Keratinocyte (primary cell): ENCODE results near the gene KLHL14. TPM values are rescaled to one million over a fixed set of nuclear protein-coding genes. Genes with fewer than 3 reads are reported as not detected.

ENCODE experiments used
- DNase-seq: peaks from one replicate; pipeline ENCODE4 v3.0.0-alpha.2; 2011; ENCODE audit warnings: low read depth, missing footprints, low spot score
- FAIRE-seq: peaks from 2 replicates; lab custom pipeline; 2011; peaks lifted over from hg19 to GRCh38; lab: Jason Lieb, UNC
- H2AFZ ChIP-seq: 2 replicates; pipeline ENCODE4 v1.6.0; 2012; ENCODE audit warnings: low read length, control low read depth, inconsistent platforms; ENCODE audit not compliant: control insufficient read depth
- H3K27ac ChIP-seq: 2 replicates; pipeline ENCODE4 v1.5.1; 2011; ENCODE audit warnings: low read length; ENCODE audit not compliant: control insufficient read depth, insufficient read depth
- H3K27me3 ChIP-seq: 3 replicates; pipeline ENCODE4 v1.6.0; 2011; ENCODE audit warnings: low read length; ENCODE audit not compliant: control insufficient read depth, insufficient read depth; ENCODE audit errors: extremely low read depth
- H3K36me3 ChIP-seq, 2 experiments: 2 replicates in 1 of 2; 3 replicates in 1 of 2; pipeline ENCODE4 v1.5.1; 2011; ENCODE audit warnings: low read length in 2 of 2, mild to moderate bottlenecking in 1 of 2; ENCODE audit not compliant: control insufficient read depth in 2 of 2, insufficient read depth in 2 of 2; ENCODE audit errors: extremely low read depth in 1 of 2
- H3K4me1 ChIP-seq: 3 replicates; pipeline ENCODE4 v1.5.1; 2011; ENCODE audit warnings: low read length; ENCODE audit not compliant: control insufficient read depth, insufficient read depth; ENCODE audit errors: extremely low read depth
- H3K4me2 ChIP-seq: 3 replicates; pipeline ENCODE4 v1.6.0; 2011; ENCODE audit warnings: low read depth, low read length; ENCODE audit not compliant: control insufficient read depth, insufficient read depth; ENCODE audit errors: extremely low read depth
- H3K4me3 ChIP-seq, 3 experiments: fragments of 200-600 bp in 1 of 3; sonication (generic) in 1 of 3; 2 replicates in 2 of 3; 3 replicates in 1 of 3; pipeline ENCODE4 v1.5.1; 2011 to 2016; ENCODE audit warnings: low read length in 3 of 3, mild to moderate bottlenecking in 3 of 3, control low read depth in 2 of 3, inconsistent platforms in 1 of 3, low read depth in 1 of 3, mixed read lengths in 1 of 3, mixed run types in 1 of 3, moderate library complexity in 1 of 3; ENCODE audit not compliant: control insufficient read depth in 2 of 3, insufficient read depth in 2 of 3; ENCODE audit errors: extremely low read depth in 1 of 3
- H3K79me2 ChIP-seq: 2 replicates; pipeline ENCODE4 v1.6.0; 2012; ENCODE audit warnings: low read length; ENCODE audit not compliant: control insufficient read depth, insufficient read depth
- H3K9ac ChIP-seq: 3 replicates; pipeline ENCODE4 v1.6.0; 2011; ENCODE audit warnings: low read length; ENCODE audit not compliant: control insufficient read depth, insufficient read depth; ENCODE audit errors: extremely low read depth
- H3K9me1 ChIP-seq: 3 replicates; pipeline ENCODE4 v1.6.0; 2011; ENCODE audit warnings: low read length; ENCODE audit not compliant: control insufficient read depth, insufficient read depth; ENCODE audit errors: extremely low read depth
- H3K9me3 ChIP-seq: 2 replicates; pipeline ENCODE4 v1.5.1; 2012; ENCODE audit warnings: low read depth, low read length; ENCODE audit not compliant: control insufficient read depth
- H4K20me1 ChIP-seq: 3 replicates; pipeline ENCODE4 v1.6.0; 2011; ENCODE audit warnings: low read length; ENCODE audit not compliant: control insufficient read depth, insufficient read depth; ENCODE audit errors: extremely low read depth
- EZH2 ChIP-seq: IDR thresholded peaks from one replicate; pipeline ENCODE4 v1.6.1; 2012; ENCODE audit warnings: inconsistent platforms, mild to moderate bottlenecking, low read length, moderate library complexity
- dilution Hi-C: fragments of 300-500 bp; cut with MboI; formaldehyde crosslinking; loops from one replicate; pipeline ENCODE4 v1.7.0; 2020; ENCODE audit warnings: low sequenced_read_pairs; ENCODE audit not compliant: extremely low pct_ligation_motif_present
- polyA plus RNA-seq, 5 experiments: library from polyadenylated mRNA; depleted of rRNA in 3 of 5; stranded (reverse) in 3 of 5; stranded (forward) in 1 of 5; unstranded in 1 of 5; fragments of >200 nt; gene quantifications; 1 replicate in 1 of 5; 2 replicates in 3 of 5; 3 replicates in 1 of 5; pipeline versions ENCODE4 v1.2.1 to v1.2.3, GENCODE V29; 2011 to 2012; ENCODE audit warnings: missing spikeins in 2 of 5, low read depth in 1 of 5, low replicate concordance in 1 of 5
- TF ChIP-seq, protein P1 (sequence below), 3 experiments: IDR thresholded peaks in 1 of 3; conservative IDR thresholded peaks in 1 of 3; optimal IDR thresholded peaks in 1 of 3; 2 replicates in 2 of 3; 3 replicates in 1 of 3; pipeline versions ENCODE3 to v1.5.1; 2011; ENCODE audit warnings: low read length in 3 of 3, mild to moderate bottlenecking in 3 of 3, moderate library complexity in 2 of 3, control low read depth in 1 of 3, inconsistent platforms in 1 of 3; ENCODE audit not compliant: insufficient read depth in 2 of 3; ENCODE audit errors: extremely low read depth in 1 of 3

Gene KLHL14
- polyA plus RNA-seq, 1 donor (not counting 4 experiments of a cell fraction or from before 2014, with no cell fraction given), result not detected

DNA sequence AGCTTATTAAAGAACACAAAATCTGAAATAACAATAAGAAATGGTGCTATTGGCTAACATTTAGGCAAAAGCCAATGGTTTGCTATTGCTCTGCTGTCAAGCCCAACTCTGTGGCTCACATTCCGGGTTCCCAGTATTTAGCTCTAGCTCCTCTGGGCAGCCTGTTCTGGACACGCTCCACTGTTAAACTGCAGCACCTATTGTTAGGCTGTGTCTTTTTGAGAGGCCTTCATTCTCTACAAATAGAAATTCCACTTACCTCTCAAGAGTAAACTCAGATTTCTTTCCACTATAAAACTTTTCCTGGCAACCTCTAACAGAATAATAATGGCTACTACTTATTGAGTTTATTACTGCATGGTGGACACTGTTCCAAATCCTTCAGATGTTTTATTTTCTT lies 3.7 kb upstream of the KLHL14 start:
- no peaks in the 10 kb centered on the region for H4K20me1 ChIP-seq
- H3K9me3 ChIP-seq, result no peaks in the 10 kb centered on the region
- no peak overlapping the region for H3K9ac ChIP-seq
- no peak for TF ChIP-seq EZH2
- TF ChIP-seq, protein P1, sequence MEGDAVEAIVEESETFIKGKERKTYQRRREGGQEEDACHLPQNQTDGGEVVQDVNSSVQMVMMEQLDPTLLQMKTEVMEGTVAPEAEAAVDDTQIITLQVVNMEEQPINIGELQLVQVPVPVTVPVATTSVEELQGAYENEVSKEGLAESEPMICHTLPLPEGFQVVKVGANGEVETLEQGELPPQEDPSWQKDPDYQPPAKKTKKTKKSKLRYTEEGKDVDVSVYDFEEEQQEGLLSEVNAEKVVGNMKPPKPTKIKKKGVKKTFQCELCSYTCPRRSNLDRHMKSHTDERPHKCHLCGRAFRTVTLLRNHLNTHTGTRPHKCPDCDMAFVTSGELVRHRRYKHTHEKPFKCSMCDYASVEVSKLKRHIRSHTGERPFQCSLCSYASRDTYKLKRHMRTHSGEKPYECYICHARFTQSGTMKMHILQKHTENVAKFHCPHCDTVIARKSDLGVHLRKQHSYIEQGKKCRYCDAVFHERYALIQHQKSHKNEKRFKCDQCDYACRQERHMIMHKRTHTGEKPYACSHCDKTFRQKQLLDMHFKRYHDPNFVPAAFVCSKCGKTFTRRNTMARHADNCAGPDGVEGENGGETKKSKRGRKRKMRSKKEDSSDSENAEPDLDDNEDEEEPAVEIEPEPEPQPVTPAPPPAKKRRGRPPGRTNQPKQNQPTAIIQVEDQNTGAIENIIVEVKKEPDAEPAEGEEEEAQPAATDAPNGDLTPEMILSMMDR (optimal IDR thresholded peaks at IDR 0.05 in 1 of 3, IDR thresholded peaks at IDR 0.05 in 1 of 3, conservative IDR thresholded peaks at IDR 0.05 in 1 of 3; ENCODE audit: extremely low read depth in 1 of 3, insufficient read depth in 2 of 3, low read length in 3 of 3), result no peak
- no peaks in the 10 kb centered on the region for H3K9me1 ChIP-seq
- H3K4me1 ChIP-seq, result no peaks in the 10 kb centered on the region
- FAIRE-seq (no peak), DNase-seq (no peak)
- dilution Hi-C loops, result no loop called here
- no peaks in the 10 kb centered on the region for H3K79me2 ChIP-seq
- H2AFZ ChIP-seq, result no peak overlapping the region
- H3K4me2 ChIP-seq, result no peak overlapping the region
- no peak overlapping the region for H3K4me3 ChIP-seq
- H3K27ac ChIP-seq, result no peak overlapping the region
- H3K36me3 ChIP-seq, result no peaks in the 10 kb centered on the region
- H3K27me3 ChIP-seq, result peaks cover 26% of the 10 kb centered on the region

DNA sequence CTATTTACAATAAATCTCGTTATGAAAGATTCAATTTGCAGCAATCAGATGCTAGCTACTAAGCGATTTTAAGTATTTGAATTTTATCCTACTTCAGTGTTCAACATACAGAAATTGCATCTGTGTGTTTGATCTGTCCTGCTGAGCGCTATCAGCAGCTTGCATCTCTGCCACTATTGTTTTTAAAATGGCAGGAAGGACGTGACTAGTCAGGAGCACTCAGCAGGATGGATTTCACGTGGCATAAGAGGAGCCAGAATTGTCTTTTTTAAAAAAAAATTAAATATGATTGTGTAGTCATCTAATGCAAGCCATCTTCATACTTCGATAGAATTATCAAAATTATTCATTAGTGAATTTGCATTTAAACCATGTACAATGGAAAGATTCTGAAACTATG lies 2.8 kb upstream of the KLHL14 start:
- Histone ChIP-seq H2AFZ (no peak overlapping the region), H3K4me2 (no peak overlapping the region), H3K9me3 (no peaks in the 10 kb centered on the region), H3K36me3 (no peaks in the 10 kb centered on the region), H3K4me3 (no peak overlapping the region), H3K9me1 (no peaks in the 10 kb centered on the region), H3K79me2 (no peaks in the 10 kb centered on the region), H3K27ac (no peak overlapping the region), H3K27me3 (peaks cover 36% of the 10 kb centered on the region), H3K4me1 (no peaks in the 10 kb centered on the region), H4K20me1 (no peaks in the 10 kb centered on the region), H3K9ac (no peak overlapping the region)
- DNase-seq (no peak), FAIRE-seq (no peak)
- dilution Hi-C loops, result no loop called here
- TF ChIP-seq, protein P1 (optimal IDR thresholded peaks at IDR 0.05 in 1 of 3, IDR thresholded peaks at IDR 0.05 in 1 of 3, conservative IDR thresholded peaks at IDR 0.05 in 1 of 3; ENCODE audit: extremely low read depth in 1 of 3, insufficient read depth in 2 of 3, low read length in 3 of 3), result no peak
- TF ChIP-seq EZH2, result no peak
